Astrocyte (in vitro differentiated cells and primary cell): ENCODE results near the gene PCDHGA1. TPM values are rescaled to one million over a fixed set of nuclear protein-coding genes. Genes with fewer than 3 reads are reported as not detected.

ENCODE experiments used
- DNase-seq: peaks from one replicate; pipeline ENCODE4 v3.0.0-alpha.2; 2010; ENCODE audit warnings: low read depth
- FAIRE-seq: peaks from 2 replicates; lab custom pipeline; 2011; peaks lifted over from hg19 to GRCh38; lab: Jason Lieb, UNC
- H2AFZ ChIP-seq: 2 replicates; pipeline ENCODE4 v1.6.0; 2012; ENCODE audit warnings: low read depth, low read length, inconsistent platforms
- H3K27ac ChIP-seq: 2 replicates; pipeline ENCODE4 v1.5.1; 2011; ENCODE audit warnings: low read depth, low read length, inconsistent platforms
- H3K27me3 ChIP-seq: 2 replicates; pipeline ENCODE4 v1.6.0; 2011; ENCODE audit warnings: low read length, inconsistent platforms; ENCODE audit not compliant: insufficient read depth
- H3K36me3 ChIP-seq: 2 replicates; pipeline ENCODE4 v1.5.1; 2011; ENCODE audit warnings: low read length, inconsistent platforms; ENCODE audit not compliant: insufficient read depth
- H3K4me1 ChIP-seq: 2 replicates; pipeline ENCODE4 v1.5.1; 2011; ENCODE audit warnings: low read length, inconsistent platforms; ENCODE audit not compliant: insufficient read depth
- H3K4me2 ChIP-seq: 2 replicates; pipeline ENCODE4 v1.6.0; 2012; ENCODE audit warnings: low read length, inconsistent platforms
- H3K4me3 ChIP-seq: 2 replicates; pipeline ENCODE4 v1.5.1; 2011; ENCODE audit warnings: low read depth, mild to moderate bottlenecking, low read length, inconsistent platforms; ENCODE audit not compliant: insufficient read depth
- H3K79me2 ChIP-seq: 2 replicates; pipeline ENCODE4 v1.6.0; 2012; ENCODE audit warnings: mild to moderate bottlenecking, low read length, inconsistent platforms; ENCODE audit not compliant: insufficient read depth
- H3K9ac ChIP-seq: 2 replicates; pipeline ENCODE4 v1.6.0; 2012; ENCODE audit warnings: mild to moderate bottlenecking, low read length, inconsistent platforms
- H3K9me3 ChIP-seq: 2 replicates; pipeline ENCODE4 v1.5.1; 2012; ENCODE audit warnings: low read depth, mild to moderate bottlenecking, low read length, inconsistent platforms; ENCODE audit not compliant: insufficient read depth
- H4K20me1 ChIP-seq: 2 replicates; pipeline ENCODE4 v1.6.0; 2012; ENCODE audit warnings: low read length, inconsistent platforms; ENCODE audit not compliant: insufficient read depth
- H3K27ac Mint-ChIP-seq: one replicate; pipeline ENCODE4 v1.8.0; 2021; ENCODE audit warnings: mild to moderate bottlenecking, mixed read lengths; ENCODE audit not compliant: unreplicated experiment
- H3K27me3 Mint-ChIP-seq: one replicate; pipeline ENCODE4 v1.8.0; 2021; ENCODE audit warnings: low read depth, mixed read lengths; ENCODE audit not compliant: unreplicated experiment
- H3K36me3 Mint-ChIP-seq: one replicate; pipeline ENCODE4 v1.8.0; 2021; ENCODE audit warnings: low read depth, mixed read lengths; ENCODE audit not compliant: unreplicated experiment
- H3K4me1 Mint-ChIP-seq: one replicate; pipeline ENCODE4 v1.8.0; 2021; ENCODE audit warnings: low read depth, mixed read lengths; ENCODE audit not compliant: unreplicated experiment
- H3K4me3 Mint-ChIP-seq: one replicate; pipeline ENCODE4 v1.8.0; 2021; ENCODE audit warnings: mild to moderate bottlenecking, moderate library complexity, mixed read lengths; ENCODE audit not compliant: unreplicated experiment
- H3K9me3 Mint-ChIP-seq: one replicate; pipeline ENCODE4 v1.8.0; 2021; ENCODE audit warnings: mild to moderate bottlenecking, mixed read lengths; ENCODE audit not compliant: unreplicated experiment
- EZH2 ChIP-seq: IDR thresholded peaks from 2 replicates; pipeline ENCODE4 v1.6.1; 2012; ENCODE audit warnings: mild to moderate bottlenecking, low read length, inconsistent platforms; ENCODE audit not compliant: insufficient read depth
- total RNA-seq: library from RNA; stranded (reverse); gene quantifications from 2 replicates; pipeline ENCODE4 v1.2.1, GENCODE V29; 2021
- TF ChIP-seq, protein P1 (sequence below): IDR thresholded peaks from 2 replicates; pipeline ENCODE4 v1.5.1; 2011; ENCODE audit warnings: low read depth, mild to moderate bottlenecking, inconsistent platforms, low read length, moderate library complexity; ENCODE audit not compliant: insufficient read depth

The PCDHGA1 gene
- total RNA-seq, 1 donor from 2014 or later: 0.27 TPM

DNA sequence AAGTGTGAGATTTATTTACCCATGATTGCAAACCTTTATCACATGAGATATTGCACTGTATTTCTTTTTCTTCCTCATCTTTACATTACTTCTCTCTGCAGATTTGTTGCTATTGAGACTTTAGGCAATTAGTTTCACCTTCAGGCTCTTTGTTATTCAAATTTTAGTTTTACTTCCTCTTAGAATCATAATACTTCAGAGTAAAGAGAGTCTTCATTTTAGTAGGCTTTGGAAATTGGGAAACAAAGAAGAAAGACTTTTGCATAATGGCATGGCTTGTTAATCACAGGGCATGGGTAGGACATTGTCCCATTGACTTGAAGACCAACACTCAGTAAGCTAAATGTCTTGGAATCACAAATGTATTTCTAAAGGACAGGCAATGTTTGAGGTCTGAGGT lies 32.4 kb downstream of the PCDHGA1 start:
- no peak overlapping the region for H3K4me2 ChIP-seq
- no peaks in the 10 kb centered on the region for H3K4me1 Mint-ChIP-seq
- no peaks in the 10 kb centered on the region for H3K4me1 ChIP-seq
- H3K9me3 Mint-ChIP-seq: peaks cover 29% of the 10 kb centered on the region
- H4K20me1 ChIP-seq: no peaks in the 10 kb centered on the region
- peaks cover 54% of the 10 kb centered on the region for H3K9me3 ChIP-seq
- no peak overlapping the region for H3K4me3 Mint-ChIP-seq
- no peaks in the 10 kb centered on the region for H3K36me3 ChIP-seq
- no peaks in the 10 kb centered on the region for H3K27me3 Mint-ChIP-seq
- H3K27me3 ChIP-seq: peaks cover 24% of the 10 kb centered on the region
- no peak overlapping the region for H3K4me3 ChIP-seq
- no peak overlapping the region for H3K9ac ChIP-seq
- DNase-seq (no peak), FAIRE-seq (no peak)
- H3K27ac Mint-ChIP-seq: no peak overlapping the region
- no peak overlapping the region for H3K27ac ChIP-seq
- TF ChIP-seq EZH2: no peak
- TF ChIP-seq, protein P1, sequence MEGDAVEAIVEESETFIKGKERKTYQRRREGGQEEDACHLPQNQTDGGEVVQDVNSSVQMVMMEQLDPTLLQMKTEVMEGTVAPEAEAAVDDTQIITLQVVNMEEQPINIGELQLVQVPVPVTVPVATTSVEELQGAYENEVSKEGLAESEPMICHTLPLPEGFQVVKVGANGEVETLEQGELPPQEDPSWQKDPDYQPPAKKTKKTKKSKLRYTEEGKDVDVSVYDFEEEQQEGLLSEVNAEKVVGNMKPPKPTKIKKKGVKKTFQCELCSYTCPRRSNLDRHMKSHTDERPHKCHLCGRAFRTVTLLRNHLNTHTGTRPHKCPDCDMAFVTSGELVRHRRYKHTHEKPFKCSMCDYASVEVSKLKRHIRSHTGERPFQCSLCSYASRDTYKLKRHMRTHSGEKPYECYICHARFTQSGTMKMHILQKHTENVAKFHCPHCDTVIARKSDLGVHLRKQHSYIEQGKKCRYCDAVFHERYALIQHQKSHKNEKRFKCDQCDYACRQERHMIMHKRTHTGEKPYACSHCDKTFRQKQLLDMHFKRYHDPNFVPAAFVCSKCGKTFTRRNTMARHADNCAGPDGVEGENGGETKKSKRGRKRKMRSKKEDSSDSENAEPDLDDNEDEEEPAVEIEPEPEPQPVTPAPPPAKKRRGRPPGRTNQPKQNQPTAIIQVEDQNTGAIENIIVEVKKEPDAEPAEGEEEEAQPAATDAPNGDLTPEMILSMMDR: no peak
- H3K36me3 Mint-ChIP-seq: peaks cover 13% of the 10 kb centered on the region
- no peaks in the 10 kb centered on the region for H3K79me2 ChIP-seq
- H2AFZ ChIP-seq: no peak overlapping the region

DNA sequence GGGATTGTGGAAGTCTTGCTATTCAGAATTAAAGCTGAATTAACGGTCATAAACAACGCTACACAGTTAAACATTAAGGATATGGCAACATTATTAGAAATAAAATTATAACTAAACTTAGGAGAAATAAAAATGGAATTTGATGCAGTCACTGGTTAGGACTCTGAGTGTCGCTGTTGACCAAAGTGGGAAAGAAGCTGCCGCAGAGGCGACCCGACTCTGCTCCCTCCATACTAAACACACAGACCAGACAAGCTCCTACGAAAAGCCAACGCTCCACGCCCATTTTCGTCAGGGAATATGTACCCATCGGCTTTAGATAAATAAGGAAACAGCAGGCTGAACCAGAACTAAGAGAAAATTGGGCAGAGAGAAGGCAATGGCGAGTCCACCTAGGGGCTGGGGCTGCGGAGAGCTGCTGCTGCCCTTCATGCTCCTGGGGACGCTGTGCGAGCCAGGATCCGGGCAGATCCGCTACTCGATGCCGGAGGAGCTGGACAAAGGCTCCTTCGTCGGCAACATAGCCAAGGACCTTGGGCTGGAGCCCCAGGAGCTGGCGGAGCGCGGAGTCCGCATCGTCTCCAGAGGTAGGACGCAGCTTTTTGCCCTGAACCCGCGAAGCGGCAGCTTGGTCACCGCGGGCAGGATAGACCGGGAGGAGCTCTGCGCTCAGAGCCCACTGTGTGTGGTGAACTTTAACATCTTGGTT lies 33.8 kb downstream of the PCDHGA1 start, which contains the start of gene PCDHGA5:
PCDHGA5 (plus strand) TSS at position 211 of the 709 bp plus-strand sequence; CDS start at position 380, 169 bp downstream.
- H3K9ac ChIP-seq: no peak within 1 kb of the TSS
- H3K27ac ChIP-seq: no peak within 1 kb of the TSS
- peak within 1 kb of the TSS; percentile 55 for H3K4me2 ChIP-seq
- H4K20me1 ChIP-seq: no peaks in the 10 kb centered on the region
- Mint-ChIP-seq H3K27me3 (no peaks in the 10 kb centered on the region), H3K36me3 (peaks cover 13% of the 10 kb centered on the region), H3K4me3 (no peak within 1 kb of the TSS), H3K4me1 (no peaks in the 10 kb centered on the region), H3K9me3 (peaks cover 29% of the 10 kb centered on the region), H3K27ac (no peak within 1 kb of the TSS)
- H2AFZ ChIP-seq: peak within 1 kb of the TSS; percentile 55
- H3K4me1 ChIP-seq: no peaks in the 10 kb centered on the region
- H3K79me2 ChIP-seq: no peaks in the 10 kb centered on the region
- no peaks in the 10 kb centered on the region for H3K36me3 ChIP-seq
- peaks cover 54% of the 10 kb centered on the region for H3K9me3 ChIP-seq
- FAIRE-seq: no peak
- no peak for TF ChIP-seq EZH2
- TF ChIP-seq, protein P1: no peak
- DNase-seq: peak; percentile 4
- peaks cover 24% of the 10 kb centered on the region for H3K27me3 ChIP-seq
- peak within 1 kb of the TSS; percentile 28 for H3K4me3 ChIP-seq
